BJ (cell line): ENCODE results near the gene DDX28. TPM values are rescaled to one million over a fixed set of nuclear protein-coding genes. Genes with fewer than 3 reads are reported as not detected.
"Not testable (repeated sequence)": the region's sequence is repeated elsewhere in the genome, so short reads cannot be mapped to it uniquely, and the experiment has no call there.

Experiments
- CTCF ChIA-PET: fragments of 350-600 bp; formaldehyde crosslinking; extraction: SDS; loops from one replicate; lab custom pipeline; 2021; ENCODE audit warnings: antibody characterized with exemption, inconsistent platforms; lab: Yijun Ruan, JAX
- POLR2A ChIA-PET: fragments of 300-600 bp; sonication (Branson Sonifier 250); formaldehyde crosslinking; extraction: SDS; loops from one replicate; lab custom pipeline; 2021; ENCODE audit warnings: antibody characterized with exemption; lab: Charles Lee
- DNase-seq: peaks from one replicate; pipeline ENCODE4 v3.0.0-alpha.2; 2011; ENCODE audit warnings: low read depth
- H3K27me3 ChIP-seq: 2 replicates; pipeline ENCODE4 v1.6.0; 2011; ENCODE audit warnings: low read length; ENCODE audit not compliant: control insufficient read depth, insufficient read depth
- H3K36me3 ChIP-seq: 2 replicates; pipeline ENCODE4 v1.5.1; 2011; ENCODE audit warnings: low read length; ENCODE audit not compliant: control insufficient read depth, insufficient read depth
- H3K4me3 ChIP-seq: 2 replicates; pipeline ENCODE4 v1.5.1; 2011; ENCODE audit warnings: low read depth, mild to moderate bottlenecking, control low read depth, low read length
- CTCF ChIP-seq: IDR thresholded peaks from 2 replicates; pipeline ENCODE4 v1.5.1; 2011; ENCODE audit warnings: low read depth, mild to moderate bottlenecking, control low read depth, inconsistent platforms, low read length, moderate library complexity; ENCODE audit not compliant: insufficient read depth
- polyA plus RNA-seq: library from polyadenylated mRNA; depleted of rRNA; stranded (reverse); fragments of >200 nt; gene quantifications from 2 replicates; pipeline ENCODE4 v1.2.3, GENCODE V29; 2011

DDX28 gene
- polyA plus RNA-seq, 1 experiment, result 10.1 TPM

- ChIA-PET POLR2A (no interaction called here), CTCF (interaction anchor here (0.9 to 3.1 kb wide), 3 partner anchors 10 to 27 kb away, joined by 4 to 19 read pairs (median 4); partner anchors contain the start of genes DDX28 and DUS2)
- TF ChIP-seq CTCF, result no peak
These were observed 15.0 kb upstream of the DDX28 start for GRCh38 chr16:68037841-68038597.

GRCh38 chr16:68035227-68035626 is 12.2 kb upstream of the DDX28 start:
- Histone ChIP-seq H3K36me3 (no peaks in the 10 kb centered on the region), H3K4me3 (no peak overlapping the region), H3K27me3 (no peaks in the 10 kb centered on the region)
- CTCF ChIA-PET, result no interaction called here
- no peak for TF ChIP-seq CTCF
- POLR2A ChIA-PET, result no interaction called here
- DNase-seq, result no peak

More at GRCh38 chr16:68037841-68038597, 15.0 kb upstream of the DDX28 start:
- Histone ChIP-seq H3K4me3 (no peak overlapping the region), H3K27me3 (no peaks in the 10 kb centered on the region), H3K36me3 (no peaks in the 10 kb centered on the region)
- no peak for DNase-seq

GRCh38 chr16:68033101-68033500 is 10.1 kb upstream of the DDX28 start:
- no peak for TF ChIP-seq CTCF
- POLR2A ChIA-PET, result no interaction called here

GRCh38 chr16:68031951-68032350 is 8.9 kb upstream of the DDX28 start:
- TF ChIP-seq CTCF, result no peak
- ChIA-PET POLR2A (no interaction called here), CTCF (interaction anchor here (1.2 to 2.0 kb wide), 2 partner anchors 9 to 217 kb away, joined by 3 to 7 read pairs; no protein-coding TSS in a partner anchor)
- no peak for DNase-seq
- Histone ChIP-seq H3K27me3 (no peaks in the 10 kb centered on the region), H3K4me3 (no peak overlapping the region), H3K36me3 (no peaks in the 10 kb centered on the region; the same call in 1 of the 2 replicates)

More at GRCh38 chr16:68033101-68033500, 10.1 kb upstream of the DDX28 start:
- no peak for DNase-seq
- CTCF ChIA-PET, result interaction anchor here (1.0 to 2.0 kb wide), 2 partner anchors 8 to 39 kb away, joined by 3 to 7 read pairs; no protein-coding TSS in a partner anchor
- H3K27me3 ChIP-seq, result no peaks in the 10 kb centered on the region
- H3K4me3 ChIP-seq, result no peak overlapping the region
- no peaks in the 10 kb centered on the region for H3K36me3 ChIP-seq

- CTCF ChIA-PET, result interaction anchor here (1.0 to 4.5 kb wide), 4 partner anchors 10 to 197 kb away, joined by 3 to 29 read pairs (median 4); no protein-coding TSS in a partner anchor
- not testable (repeated sequence) for H3K27me3 ChIP-seq, DNase-seq, H3K4me3 ChIP-seq, H3K36me3 ChIP-seq
- POLR2A ChIA-PET, result interaction anchor here (0.5 to 0.6 kb wide), 2 partner anchors 14 to 15 kb away, joined by 3 to 17 read pairs; no protein-coding TSS in a partner anchor
These were observed 7.1 kb upstream of the DDX28 start for GRCh38 chr16:68030108-68030507.
